Skeletal muscle satellite cell (primary cell): ENCODE data around the gene TUBG2.
"Not testable (repeated sequence)": the region's sequence is repeated elsewhere in the genome, so short reads cannot be mapped to it uniquely, and the experiment has no call there.

Source experiments
- H3K27me3 ChIP-seq: 2 replicates; pipeline ENCODE4 v1.7.0; 2013; ENCODE audit warnings: low read length; ENCODE audit not compliant: control insufficient read depth, insufficient read depth
- H3K36me3 ChIP-seq: 2 replicates; pipeline ENCODE4 v1.7.0; 2013; ENCODE audit warnings: mild to moderate bottlenecking, control low read depth, low read length; ENCODE audit not compliant: insufficient read depth
- H3K4me1 ChIP-seq: 2 replicates; pipeline ENCODE4 v1.7.0; 2013; ENCODE audit warnings: low read length; ENCODE audit not compliant: control insufficient read depth, insufficient read depth
- H3K4me2 ChIP-seq: 2 replicates; pipeline ENCODE4 v1.7.0; 2013; ENCODE audit warnings: mild to moderate bottlenecking, low read length
- H3K4me3 ChIP-seq: 2 replicates; pipeline ENCODE4 v1.7.0; 2013; ENCODE audit warnings: low read length
- H3K9ac ChIP-seq: 2 replicates; pipeline ENCODE4 v1.7.0; 2013; ENCODE audit warnings: mild to moderate bottlenecking, low read depth, low read length, moderate library complexity
- H3K9me3 ChIP-seq: replicated peaks from 2 replicates; pipeline ENCODE4 v1.7.0; 2013; ENCODE audit warnings: mild to moderate bottlenecking, control low read depth, low read length

Gene TUBG2

GRCh38 chr17:42657824-42658588, 1.1 kb upstream of the TUBG2 start:
- no peak overlapping the region for H3K4me3 ChIP-seq
- no peaks in the 10 kb centered on the region for H3K27me3 ChIP-seq
- no peak overlapping the region for H3K9ac ChIP-seq
- H3K9me3 ChIP-seq = no peaks in the 10 kb centered on the region
- no peak overlapping the region for H3K4me2 ChIP-seq
- peaks cover 14% of the 10 kb centered on the region for H3K36me3 ChIP-seq
- H3K4me1 ChIP-seq = peaks cover 23% of the 10 kb centered on the region

- H3K4me1 ChIP-seq = peaks cover 19% of the 10 kb centered on the region
- peak overlapping the region; percentile 81 for H3K4me3 ChIP-seq
- not testable (repeated sequence) for H3K9me3 ChIP-seq, H3K27me3 ChIP-seq
- H3K4me2 ChIP-seq = peak overlapping the region; percentile 97
- peak overlapping the region; percentile 84 for H3K9ac ChIP-seq
- peaks cover 20% of the 10 kb centered on the region for H3K36me3 ChIP-seq
These were observed 819 bp downstream of the TUBG2 start for GRCh38 chr17:42659932-42660274.

GRCh38 chr17:42660692-42661345, 1.7 kb downstream of the TUBG2 start:
- Histone ChIP-seq H3K9ac (peak overlapping the region; percentile 30), H3K4me2 (peak overlapping the region; percentile 77), H3K4me1 (peaks cover 19% of the 10 kb centered on the region), H3K27me3 (no peaks in the 10 kb centered on the region), H3K4me3 (peak overlapping the region; percentile 60), H3K9me3 (no peaks in the 10 kb centered on the region), H3K36me3 (peaks cover 27% of the 10 kb centered on the region)

GRCh38 chr17:42665581-42666001, 6.5 kb downstream of the TUBG2 start:
- H3K36me3 ChIP-seq = peaks cover 52% of the 10 kb centered on the region
- H3K27me3 ChIP-seq = no peaks in the 10 kb centered on the region
- no peaks in the 10 kb centered on the region for H3K9me3 ChIP-seq
- H3K4me1 ChIP-seq = peaks cover 36% of the 10 kb centered on the region
- no peak overlapping the region for H3K4me2 ChIP-seq
- H3K4me3 ChIP-seq = no peak overlapping the region
- no peak overlapping the region for H3K9ac ChIP-seq

- H3K27me3 ChIP-seq, H3K4me3 ChIP-seq, H3K9ac ChIP-seq, H3K9me3 ChIP-seq, H3K4me2 ChIP-seq: not testable (repeated sequence)
- Histone ChIP-seq H3K4me1 (peaks cover 31% of the 10 kb centered on the region), H3K36me3 (peaks cover 56% of the 10 kb centered on the region)
These were observed 7.0 kb downstream of the TUBG2 start for GRCh38 chr17:42666126-42666525.

GRCh38 chr17:42667088-42667951, 8.2 kb downstream of the TUBG2 start:
- peak overlapping the region; percentile 38 for H3K4me2 ChIP-seq
- no peaks in the 10 kb centered on the region for H3K9me3 ChIP-seq
- no peaks in the 10 kb centered on the region for H3K27me3 ChIP-seq
- H3K9ac ChIP-seq = no peak overlapping the region
- peaks cover 27% of the 10 kb centered on the region for H3K4me1 ChIP-seq
- H3K4me3 ChIP-seq = no peak overlapping the region
- H3K36me3 ChIP-seq = peaks cover 59% of the 10 kb centered on the region

GRCh38 chr17:42669705-42669976, 10.6 kb downstream of the TUBG2 start:
- Histone ChIP-seq H3K9me3 (no peaks in the 10 kb centered on the region), H3K4me3 (no peak overlapping the region), H3K9ac (no peak overlapping the region), H3K36me3 (peaks cover 59% of the 10 kb centered on the region), H3K27me3 (no peaks in the 10 kb centered on the region), H3K4me1 (peaks cover 40% of the 10 kb centered on the region), H3K4me2 (no peak overlapping the region)

- Histone ChIP-seq H3K9ac (no peak overlapping the region), H3K4me1 (peaks cover 44% of the 10 kb centered on the region), H3K4me3 (no peak overlapping the region), H3K36me3 (peaks cover 59% of the 10 kb centered on the region), H3K27me3 (no peaks in the 10 kb centered on the region), H3K4me2 (no peak overlapping the region), H3K9me3 (no peaks in the 10 kb centered on the region)
These were observed 11.1 kb downstream of the TUBG2 start for GRCh38 chr17:42669977-42670788.

GRCh38 chr17:42670789-42671657, 11.9 kb downstream of the TUBG2 start:
- Histone ChIP-seq H3K9me3 (no peaks in the 10 kb centered on the region), H3K27me3 (no peaks in the 10 kb centered on the region), H3K4me2 (no peak overlapping the region), H3K9ac (no peak overlapping the region), H3K4me1 (peaks cover 45% of the 10 kb centered on the region), H3K4me3 (no peak overlapping the region), H3K36me3 (peaks cover 51% of the 10 kb centered on the region)

GRCh38 chr17:42672038-42672437, 13.0 kb downstream of the TUBG2 start:
- Histone ChIP-seq H3K9me3 (no peaks in the 10 kb centered on the region), H3K9ac (no peak overlapping the region), H3K4me3 (no peak overlapping the region), H3K36me3 (peaks cover 43% of the 10 kb centered on the region), H3K4me2 (no peak overlapping the region), H3K27me3 (no peaks in the 10 kb centered on the region), H3K4me1 (peaks cover 42% of the 10 kb centered on the region)
